Activated CD4-positive, alpha-beta T cell treated with anti-CD3 and anti-CD28 coated beads, Interleukin-2, amount 50 U/mL, for 16 hours (primary cell): ENCODE data around the gene PPP1CC.
A peak's percentile ranks its signal among the peaks of the same experiment; 100 is the strongest.

Experiments used
- DNase-seq: peaks from one replicate; pipeline ENCODE4 v3.0.0-alpha.2; 2020

The PPP1CC gene

GRCh38 chr12:110686294-110686903 lies 56.3 kb downstream of the PPP1CC start:
- no peak for DNase-seq

- no peak for DNase-seq
Observed at GRCh38 chr12:110684312-110684836, 58.3 kb downstream of the PPP1CC start.

- DNase-seq = no peak
Observed at GRCh38 chr12:110683888-110684287, 58.8 kb downstream of the PPP1CC start.

DNA sequence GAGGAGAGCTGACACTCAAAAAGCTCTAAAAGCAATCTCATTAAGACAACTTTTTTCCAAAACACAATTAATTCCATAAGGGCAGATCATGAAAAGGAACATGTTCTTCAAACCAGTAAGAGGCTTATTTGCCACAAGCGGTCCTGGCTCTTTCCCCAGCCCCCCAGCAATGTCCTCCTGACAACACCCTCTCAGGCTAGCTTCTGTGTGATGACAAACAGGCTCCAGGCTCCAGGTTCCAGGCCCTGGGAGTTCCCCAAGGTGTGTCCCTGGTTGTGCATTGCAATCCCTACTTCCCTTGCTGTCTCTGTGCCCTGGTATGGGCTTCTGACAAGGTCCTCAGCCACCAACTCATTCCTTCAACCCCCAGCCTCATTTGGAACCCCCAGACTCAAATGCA lies 62.7 kb downstream of the PPP1CC start:
- no peak for DNase-seq

- no peak for DNase-seq
Observed at GRCh38 chr12:110679201-110679600, 63.5 kb downstream of the PPP1CC start.

DNA sequence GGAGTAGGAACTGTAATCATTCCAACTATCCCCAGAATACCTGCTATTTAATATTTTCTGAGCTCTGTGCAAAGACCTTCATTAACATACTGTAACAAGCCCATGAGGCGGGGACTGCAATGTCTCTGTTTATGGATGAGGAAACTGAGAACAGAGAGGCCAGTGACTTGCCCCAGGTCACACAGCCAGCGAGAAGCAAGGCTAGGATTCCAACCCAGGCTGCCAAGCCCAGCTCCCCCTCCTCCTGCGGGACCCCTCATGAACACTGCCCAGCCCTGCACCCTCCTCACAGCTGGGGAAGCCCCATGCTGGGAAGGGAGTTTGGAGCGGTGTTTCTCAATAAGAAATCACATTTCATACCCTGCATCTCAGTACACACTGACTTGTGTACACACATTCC lies 64.7 kb downstream of the PPP1CC start:
- DNase-seq = no peak

DNA sequence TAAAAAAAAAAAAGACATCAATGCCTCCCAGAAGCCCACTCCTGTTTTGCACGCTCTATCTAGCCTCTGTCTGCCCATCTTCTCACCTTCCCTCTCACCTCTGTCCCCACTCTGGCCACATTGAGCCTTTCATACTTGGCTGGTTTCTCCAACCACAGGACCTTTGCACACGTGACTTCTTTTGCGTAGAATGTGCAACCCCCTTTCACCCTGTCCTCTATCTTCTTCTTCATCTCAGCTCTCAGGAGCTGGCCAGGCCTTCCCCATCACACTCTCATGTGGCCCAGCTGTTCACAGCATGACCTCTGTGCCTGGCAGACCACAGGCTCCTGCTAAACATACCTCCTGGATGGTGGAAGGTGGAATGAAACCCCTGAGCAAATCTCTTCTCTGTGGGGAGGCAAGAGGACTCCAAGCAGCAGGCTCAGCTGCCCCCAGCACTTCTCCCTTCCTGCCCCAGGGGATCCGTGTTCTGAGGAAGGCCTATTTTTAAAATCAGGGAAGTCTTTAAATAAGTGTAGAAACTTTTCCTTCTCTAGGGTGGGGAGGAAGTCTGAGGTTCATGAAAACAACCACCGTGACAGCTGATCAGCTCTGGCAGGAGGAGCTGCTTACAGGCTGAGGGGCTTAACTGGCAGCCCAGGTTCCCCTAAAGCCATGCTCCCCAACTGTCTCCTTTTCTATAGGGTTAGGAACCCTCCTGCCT lies 65.3 kb downstream of the PPP1CC start:
- no peak for DNase-seq

DNA sequence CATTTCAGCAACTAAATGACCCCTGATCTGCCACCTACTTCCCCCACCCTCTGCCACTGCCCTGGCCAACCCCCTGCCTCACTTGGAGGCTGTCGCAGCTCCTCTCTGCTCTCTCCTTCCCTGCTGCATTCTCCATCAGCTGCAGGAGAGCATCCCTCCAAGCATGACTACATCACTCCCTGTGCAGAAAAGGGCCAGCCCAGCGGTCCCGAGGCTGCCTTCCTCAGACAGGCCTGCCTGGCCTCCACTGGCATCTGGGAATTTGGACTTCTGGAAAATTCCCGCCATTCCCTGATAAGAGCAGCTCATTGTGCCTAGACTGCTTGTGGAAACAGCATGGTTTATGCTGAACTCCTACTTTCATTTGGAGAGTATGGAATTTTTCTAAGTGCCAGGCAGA lies 66.5 kb downstream of the PPP1CC start:
- DNase-seq = no peak

GRCh38 chr12:110670161-110670701 lies 72.5 kb downstream of the PPP1CC start:
- peak; percentile 44 for DNase-seq
